HG03571 (cell line): ENCODE measurements around the gene FZD4.
A peak's percentile ranks its signal among the peaks of the same experiment; 100 is the strongest.
"Not testable (repeated sequence)": the region's sequence is repeated elsewhere in the genome, so short reads cannot be mapped to it uniquely, and the experiment has no call there.

Experiments used
- ATAC-seq: cut with Tn5 transposase; IDR thresholded peaks from one replicate; pipeline ENCODE4 v1.9.1; 2021; ENCODE audit not compliant: unreplicated experiment

FZD4 gene

GRCh38 chr11:86977441-86978050, 22.4 kb upstream of the FZD4 start:
- ATAC-seq, result no peak

- no peak for ATAC-seq
Observed at GRCh38 chr11:86972734-86973133, 17.5 kb upstream of the FZD4 start.

- no peak for ATAC-seq
Observed at GRCh38 chr11:86969258-86969657, 14.1 kb upstream of the FZD4 start.

- ATAC-seq, result not testable (repeated sequence)
Observed at GRCh38 chr11:86967601-86968000, 12.4 kb upstream of the FZD4 start.

- ATAC-seq, result no peak
Observed at GRCh38 chr11:86957976-86958646, 2.9 kb upstream of the FZD4 start.

- no peak for ATAC-seq
Observed at GRCh38 chr11:86956905-86957195, 1.7 kb upstream of the FZD4 start.

- ATAC-seq, result peak; percentile 21
Observed at GRCh38 chr11:86955111-86955360, 159 bp downstream of the FZD4 start.

- no peak for ATAC-seq
Observed at GRCh38 chr11:86954269-86955110, 705 bp downstream of the FZD4 start.

- ATAC-seq, result no peak
Observed at GRCh38 chr11:86952221-86952875, 2.8 kb downstream of the FZD4 start.

- no peak for ATAC-seq
Observed at GRCh38 chr11:86951706-86952105, 3.5 kb downstream of the FZD4 start.

GRCh38 chr11:86950661-86950995, 4.6 kb downstream of the FZD4 start:
- ATAC-seq, result no peak

GRCh38 chr11:86949995-86950660, 5.1 kb downstream of the FZD4 start:
- ATAC-seq, result no peak

- ATAC-seq, result no peak
Observed at GRCh38 chr11:86948733-86949132, 6.5 kb downstream of the FZD4 start.

GRCh38 chr11:86947541-86947940, 7.7 kb downstream of the FZD4 start:
- ATAC-seq, result no peak

GRCh38 chr11:86943505-86943904, 11.7 kb downstream of the FZD4 start:
- ATAC-seq, result not testable (repeated sequence)

- ATAC-seq, result no peak
Observed at GRCh38 chr11:86941871-86942599, 13.2 kb downstream of the FZD4 start.

GRCh38 chr11:86941077-86941870, 13.9 kb downstream of the FZD4 start:
- no peak for ATAC-seq

- no peak for ATAC-seq
Observed at GRCh38 chr11:86940122-86940777, 14.9 kb downstream of the FZD4 start.
